Measurements from ENCODE around the gene LCORL.
A peak's percentile ranks its signal among the peaks of the same experiment; 100 is the strongest.

LCORL gene

GRCh38 chr4:18021720-18022571 lies at the start of gene LCORL:
Gene LCORL (minus strand): TSS chr4:18021755. CDS start chr4:18021751, 4 bp downstream.
- Histone ChIP-seq H3K4me3 (ENCODE audit: low read length) (peak within 1 kb of the TSS; percentile 89), H3K27me3 (ENCODE audit: insufficient read depth, low read length) (no peaks in the 10 kb centered on the region), H3K4me1 (ENCODE audit: insufficient read depth, low read length) (peaks cover 13% of the 10 kb centered on the region), H2AFZ (ENCODE audit: low read depth, low read length) (peak within 1 kb of the TSS; percentile 93), H3K9me3 (ENCODE audit: low read length) (peaks cover 2% of the 10 kb centered on the region), H3K36me3 (ENCODE audit: insufficient read depth, low read length) (no peaks in the 10 kb centered on the region)

GRCh38 chr4:18069810-18070209 lies 48.3 kb upstream of the LCORL start:
- Histone ChIP-seq H3K27me3 (ENCODE audit: insufficient read depth, low read length) (peaks cover 2% of the 10 kb centered on the region), H2AFZ (ENCODE audit: low read depth, low read length) (no peak overlapping the region), H3K9me3 (ENCODE audit: low read length) (peaks cover 2% of the 10 kb centered on the region), H3K36me3 (ENCODE audit: insufficient read depth, low read length) (no peaks in the 10 kb centered on the region), H3K4me1 (ENCODE audit: insufficient read depth, low read length) (no peaks in the 10 kb centered on the region), H3K4me3 (ENCODE audit: low read length) (no peak overlapping the region)

- Histone ChIP-seq H3K9me3 (ENCODE audit: low read length) (peaks cover 2% of the 10 kb centered on the region), H3K36me3 (ENCODE audit: insufficient read depth, low read length) (no peaks in the 10 kb centered on the region), H3K27me3 (ENCODE audit: insufficient read depth, low read length) (peaks cover 2% of the 10 kb centered on the region), H3K4me1 (ENCODE audit: insufficient read depth, low read length) (no peaks in the 10 kb centered on the region), H3K4me3 (ENCODE audit: low read length) (no peak overlapping the region), H2AFZ (ENCODE audit: low read depth, low read length) (no peak overlapping the region)
Measured at GRCh38 chr4:18067031-18067430, 45.5 kb upstream of the LCORL start.

DNA sequence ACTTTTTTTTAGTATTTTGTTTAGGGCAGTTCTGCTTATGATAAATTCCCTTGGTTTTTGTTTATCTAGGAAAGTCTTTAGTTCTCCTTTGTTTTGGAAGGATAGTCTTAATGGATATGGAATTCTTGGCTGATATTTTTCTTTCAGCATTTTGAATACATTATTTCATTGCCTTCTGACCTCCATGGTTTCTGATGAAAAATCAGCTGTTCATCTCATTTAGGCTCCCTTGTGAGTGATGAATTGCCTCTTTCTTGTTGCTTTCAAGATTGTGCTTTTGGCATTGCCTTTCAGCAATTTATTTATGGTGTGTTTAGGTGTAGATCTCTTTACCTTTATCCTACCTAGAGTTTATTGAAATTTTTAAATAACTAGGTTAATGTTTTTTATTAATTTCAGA lies 41.5 kb upstream of the LCORL start:
- Histone ChIP-seq H3K4me1 (ENCODE audit: insufficient read depth, low read length) (no peaks in the 10 kb centered on the region), H3K9me3 (ENCODE audit: low read length) (peaks cover 2% of the 10 kb centered on the region), H3K36me3 (ENCODE audit: insufficient read depth, low read length) (no peaks in the 10 kb centered on the region), H3K4me3 (ENCODE audit: low read length) (no peak overlapping the region), H3K27me3 (ENCODE audit: insufficient read depth, low read length) (no peaks in the 10 kb centered on the region), H2AFZ (ENCODE audit: low read depth, low read length) (no peak overlapping the region)

DNA sequence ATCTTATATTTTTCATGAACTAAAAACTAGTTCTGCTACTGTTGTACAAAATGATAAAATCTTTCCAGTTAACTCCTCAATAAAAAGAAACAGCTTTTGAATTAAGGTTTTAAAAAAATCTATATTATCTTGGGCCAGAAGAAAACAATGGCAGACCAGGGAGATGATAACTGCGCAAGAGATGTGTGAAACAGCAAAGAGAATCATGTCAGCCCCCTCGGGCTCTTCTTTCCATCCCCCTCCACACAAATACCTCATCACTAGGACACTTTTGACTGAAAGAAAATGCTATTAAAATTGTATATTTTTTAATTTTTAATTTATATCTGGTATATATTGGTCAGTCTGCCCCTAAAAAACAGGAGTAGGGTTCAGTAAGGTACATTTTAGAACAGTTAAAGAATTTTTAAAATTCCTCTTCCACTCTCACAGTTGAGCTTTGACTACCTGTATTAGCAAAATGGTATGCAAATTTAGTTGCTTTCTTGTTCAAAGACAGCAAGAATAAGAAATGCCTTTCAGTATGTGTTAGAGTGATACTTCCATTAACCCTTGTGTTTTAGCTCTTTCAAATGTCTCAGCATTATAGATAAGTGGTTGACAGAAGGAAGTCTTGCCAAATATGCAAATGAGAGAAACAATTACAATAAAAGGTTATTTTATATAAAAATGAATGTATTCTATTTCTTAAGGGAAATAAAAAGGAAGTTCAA lies 36.4 kb upstream of the LCORL start:
- Histone ChIP-seq H3K9me3 (ENCODE audit: low read length) (no peaks in the 10 kb centered on the region), H2AFZ (ENCODE audit: low read depth, low read length) (no peak overlapping the region), H3K27me3 (ENCODE audit: insufficient read depth, low read length) (no peaks in the 10 kb centered on the region), H3K36me3 (ENCODE audit: insufficient read depth, low read length) (no peaks in the 10 kb centered on the region), H3K4me1 (ENCODE audit: insufficient read depth, low read length) (no peaks in the 10 kb centered on the region), H3K4me3 (ENCODE audit: low read length) (no peak overlapping the region)

GRCh38 chr4:18056030-18056429 lies 34.5 kb upstream of the LCORL start:
- Histone ChIP-seq H3K36me3 (ENCODE audit: insufficient read depth, low read length) (no peaks in the 10 kb centered on the region), H3K9me3 (ENCODE audit: low read length) (no peaks in the 10 kb centered on the region), H3K27me3 (ENCODE audit: insufficient read depth, low read length) (no peaks in the 10 kb centered on the region), H2AFZ (ENCODE audit: low read depth, low read length) (no peak overlapping the region), H3K4me1 (ENCODE audit: insufficient read depth, low read length) (no peaks in the 10 kb centered on the region), H3K4me3 (ENCODE audit: low read length) (no peak overlapping the region)

GRCh38 chr4:18052158-18052557 lies 30.6 kb upstream of the LCORL start:
- H3K9me3 ChIP-seq (ENCODE audit: low read length): no peaks in the 10 kb centered on the region

DNA sequence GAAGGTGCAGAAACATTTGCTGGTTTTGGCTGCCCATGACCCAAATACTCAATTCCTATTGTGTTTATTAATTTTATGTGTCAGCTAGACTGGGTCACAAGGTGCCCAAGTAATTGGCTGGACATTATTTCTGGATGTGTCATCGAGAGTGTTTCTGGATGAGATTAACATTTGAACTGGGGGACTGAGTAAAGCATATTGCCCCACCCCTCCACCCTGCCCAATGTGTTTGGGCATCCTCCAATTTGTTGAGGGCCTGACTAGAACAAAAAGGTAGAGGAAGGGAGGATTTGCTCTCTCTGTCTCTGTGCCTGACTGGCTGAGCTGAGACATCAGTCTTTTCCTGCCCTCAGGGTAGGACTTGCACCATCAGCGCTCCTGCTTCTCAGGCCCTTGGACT lies 29.7 kb upstream of the LCORL start:
- H3K27me3 ChIP-seq (ENCODE audit: insufficient read depth, low read length): no peaks in the 10 kb centered on the region
- no peaks in the 10 kb centered on the region for H3K9me3 ChIP-seq (ENCODE audit: low read length)
- no peak overlapping the region for H2AFZ ChIP-seq (ENCODE audit: low read depth, low read length)
- H3K36me3 ChIP-seq (ENCODE audit: insufficient read depth, low read length): no peaks in the 10 kb centered on the region
- H3K4me1 ChIP-seq (ENCODE audit: insufficient read depth, low read length): no peaks in the 10 kb centered on the region
- H3K4me3 ChIP-seq (ENCODE audit: low read length): no peak overlapping the region

More at GRCh38 chr4:18052158-18052557, 30.6 kb upstream of the LCORL start:
- no peak overlapping the region for H3K4me3 ChIP-seq (ENCODE audit: low read length)
- H3K27me3 ChIP-seq (ENCODE audit: insufficient read depth, low read length): no peaks in the 10 kb centered on the region
- H3K4me1 ChIP-seq (ENCODE audit: insufficient read depth, low read length): no peaks in the 10 kb centered on the region
- no peaks in the 10 kb centered on the region for H3K36me3 ChIP-seq (ENCODE audit: insufficient read depth, low read length)
- no peak overlapping the region for H2AFZ ChIP-seq (ENCODE audit: low read depth, low read length)

DNA sequence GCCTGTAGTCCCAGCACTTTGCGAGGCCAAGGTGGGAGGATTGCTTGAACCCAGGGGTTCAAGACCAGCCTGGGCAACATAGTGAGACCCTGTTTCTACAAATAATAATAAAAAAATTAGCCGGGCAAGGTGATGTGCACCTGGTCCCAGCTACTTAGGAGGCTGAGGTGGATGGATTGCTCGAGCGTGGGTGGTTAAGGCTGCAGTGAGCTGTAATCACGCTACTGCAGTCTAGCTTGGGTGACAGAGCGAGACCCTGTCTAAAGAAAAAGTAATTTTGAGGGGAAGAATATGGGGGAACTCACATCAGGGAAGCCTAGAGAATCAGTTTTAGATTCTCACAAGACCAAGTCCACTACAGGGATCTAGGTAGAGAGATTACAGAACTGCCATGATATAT lies 28.9 kb upstream of the LCORL start:
- Histone ChIP-seq H3K27me3 (ENCODE audit: insufficient read depth, low read length) (no peaks in the 10 kb centered on the region), H2AFZ (ENCODE audit: low read depth, low read length) (no peak overlapping the region), H3K4me1 (ENCODE audit: insufficient read depth, low read length) (no peaks in the 10 kb centered on the region), H3K9me3 (ENCODE audit: low read length) (no peaks in the 10 kb centered on the region), H3K36me3 (ENCODE audit: insufficient read depth, low read length) (no peaks in the 10 kb centered on the region), H3K4me3 (ENCODE audit: low read length) (no peak overlapping the region)

- Histone ChIP-seq H3K4me1 (ENCODE audit: insufficient read depth, low read length) (no peaks in the 10 kb centered on the region), H3K27me3 (ENCODE audit: insufficient read depth, low read length) (no peaks in the 10 kb centered on the region), H3K9me3 (ENCODE audit: low read length) (no peaks in the 10 kb centered on the region), H2AFZ (ENCODE audit: low read depth, low read length) (no peak overlapping the region), H3K4me3 (ENCODE audit: low read length) (no peak overlapping the region), H3K36me3 (ENCODE audit: insufficient read depth, low read length) (no peaks in the 10 kb centered on the region)
Measured at GRCh38 chr4:18049446-18049845, 27.9 kb upstream of the LCORL start.

- Histone ChIP-seq H3K27me3 (ENCODE audit: insufficient read depth, low read length) (no peaks in the 10 kb centered on the region), H2AFZ (ENCODE audit: low read depth, low read length) (no peak overlapping the region), H3K4me3 (ENCODE audit: low read length) (no peak overlapping the region), H3K4me1 (ENCODE audit: insufficient read depth, low read length) (no peaks in the 10 kb centered on the region), H3K36me3 (ENCODE audit: insufficient read depth, low read length) (no peaks in the 10 kb centered on the region), H3K9me3 (ENCODE audit: low read length) (no peaks in the 10 kb centered on the region)
Measured at GRCh38 chr4:18042754-18043153, 21.2 kb upstream of the LCORL start.

- Histone ChIP-seq H3K4me1 (ENCODE audit: insufficient read depth, low read length) (no peaks in the 10 kb centered on the region), H3K4me3 (ENCODE audit: low read length) (no peak overlapping the region), H3K9me3 (ENCODE audit: low read length) (no peaks in the 10 kb centered on the region), H2AFZ (ENCODE audit: low read depth, low read length) (no peak overlapping the region), H3K36me3 (ENCODE audit: insufficient read depth, low read length) (no peaks in the 10 kb centered on the region), H3K27me3 (ENCODE audit: insufficient read depth, low read length) (no peaks in the 10 kb centered on the region)
Measured at GRCh38 chr4:18042012-18042411, 20.5 kb upstream of the LCORL start.

- Histone ChIP-seq H3K4me3 (ENCODE audit: low read length) (no peak overlapping the region), H3K4me1 (ENCODE audit: insufficient read depth, low read length) (no peaks in the 10 kb centered on the region), H3K36me3 (ENCODE audit: insufficient read depth, low read length) (no peaks in the 10 kb centered on the region), H3K9me3 (ENCODE audit: low read length) (no peaks in the 10 kb centered on the region), H3K27me3 (ENCODE audit: insufficient read depth, low read length) (no peaks in the 10 kb centered on the region), H2AFZ (ENCODE audit: low read depth, low read length) (no peak overlapping the region)
Measured at GRCh38 chr4:18041114-18041513, 19.6 kb upstream of the LCORL start.

Measured in neuron (in vitro differentiated cells).